Endothelial cell (in vitro differentiated cells): ENCODE data around the gene ZSWIM5. TPM values are rescaled to one million over a fixed set of nuclear protein-coding genes. Genes with fewer than 3 reads are reported as not detected.

ENCODE experiments used
- DNase-seq: peaks from one replicate; pipeline ENCODE4 v3.0.0; 2021; ENCODE audit warnings: low spot score
- H3K27ac Mint-ChIP-seq: one replicate; pipeline ENCODE4 v1.8.0; 2021; ENCODE audit warnings: mixed read lengths, inconsistent platforms; ENCODE audit not compliant: unreplicated experiment
- H3K27me3 Mint-ChIP-seq: one replicate; pipeline ENCODE4 v1.8.0; 2021; ENCODE audit warnings: mild to moderate bottlenecking, moderate library complexity, mixed read lengths, inconsistent platforms; ENCODE audit not compliant: unreplicated experiment
- H3K36me3 Mint-ChIP-seq: one replicate; pipeline ENCODE4 v1.8.0; 2021; ENCODE audit warnings: mild to moderate bottlenecking, low read depth, mixed read lengths, inconsistent platforms; ENCODE audit not compliant: unreplicated experiment
- H3K4me1 Mint-ChIP-seq: one replicate; pipeline ENCODE4 v1.8.0; 2021; ENCODE audit warnings: mild to moderate bottlenecking, mixed read lengths, inconsistent platforms; ENCODE audit not compliant: unreplicated experiment
- H3K4me3 Mint-ChIP-seq: one replicate; pipeline ENCODE4 v1.8.0; 2021; ENCODE audit warnings: mild to moderate bottlenecking, mixed read lengths, inconsistent platforms; ENCODE audit not compliant: unreplicated experiment
- H3K9me3 Mint-ChIP-seq: one replicate; pipeline ENCODE4 v1.8.0; 2021; ENCODE audit warnings: mixed read lengths, inconsistent platforms; ENCODE audit not compliant: unreplicated experiment
- CTCF ChIP-seq: fragments of 200-600 bp; sonication (generic); IDR thresholded peaks from one replicate; pipeline ENCODE4 v1.5.0; 2021; ENCODE audit warnings: antibody characterized with exemption; ENCODE audit not compliant: unreplicated experiment
- total RNA-seq: library from RNA; stranded (reverse); fragmentation: NEBNext Ultra II Directional; extraction: Animal tissue kit (Norgen Biotek cat#: 25700); gene quantifications from one replicate; pipeline ENCODE4 v1.2.1, GENCODE V29; 2021; ENCODE audit not compliant: unreplicated experiment

ZSWIM5 gene
- total RNA-seq, 1 donor from 2014 or later, result 6.6 TPM

- DNase-seq, result no peak
- Mint-ChIP-seq H3K4me1 (no peaks in the 10 kb centered on the region), H3K27me3 (no peaks in the 10 kb centered on the region), H3K4me3 (no peak overlapping the region), H3K9me3 (peaks cover 14% of the 10 kb centered on the region), H3K36me3 (peaks cover 11% of the 10 kb centered on the region), H3K27ac (no peak overlapping the region)
- TF ChIP-seq CTCF, result no peak
Measured at GRCh38 chr1:45244660-45245059, 38.3 kb upstream of the ZSWIM5 start.

GRCh38 chr1:45243476-45244343 lies 37.3 kb upstream of the ZSWIM5 start:
- no peak for TF ChIP-seq CTCF
- no peaks in the 10 kb centered on the region for H3K4me1 Mint-ChIP-seq
- peaks cover 11% of the 10 kb centered on the region for H3K36me3 Mint-ChIP-seq
- H3K27me3 Mint-ChIP-seq, result no peaks in the 10 kb centered on the region
- peaks cover 14% of the 10 kb centered on the region for H3K9me3 Mint-ChIP-seq
- DNase-seq, result no peak
- no peak overlapping the region for H3K27ac Mint-ChIP-seq
- H3K4me3 Mint-ChIP-seq, result no peak overlapping the region

- no peak for TF ChIP-seq CTCF
- H3K9me3 Mint-ChIP-seq, result peaks cover 19% of the 10 kb centered on the region
- H3K4me1 Mint-ChIP-seq, result no peaks in the 10 kb centered on the region
- H3K36me3 Mint-ChIP-seq, result peaks cover 24% of the 10 kb centered on the region
- DNase-seq, result no peak
- no peak overlapping the region for H3K27ac Mint-ChIP-seq
- H3K4me3 Mint-ChIP-seq, result no peak overlapping the region
- H3K27me3 Mint-ChIP-seq, result no peaks in the 10 kb centered on the region
Measured at GRCh38 chr1:45238846-45239245, 32.4 kb upstream of the ZSWIM5 start.

- no peak for TF ChIP-seq CTCF
- no peak for DNase-seq
- H3K36me3 Mint-ChIP-seq, result peaks cover 18% of the 10 kb centered on the region
Measured at GRCh38 chr1:45236136-45236535, 29.7 kb upstream of the ZSWIM5 start.

GRCh38 chr1:45230537-45230936 lies 24.1 kb upstream of the ZSWIM5 start:
- Mint-ChIP-seq H3K4me3 (no peak overlapping the region), H3K9me3 (peaks cover 5% of the 10 kb centered on the region), H3K4me1 (peaks cover 8% of the 10 kb centered on the region), H3K36me3 (peaks cover 4% of the 10 kb centered on the region), H3K27me3 (peaks cover 2% of the 10 kb centered on the region), H3K27ac (no peak overlapping the region)
- DNase-seq, result no peak
- TF ChIP-seq CTCF, result no peak

More at GRCh38 chr1:45236136-45236535, 29.7 kb upstream of the ZSWIM5 start:
- H3K4me1 Mint-ChIP-seq, result no peaks in the 10 kb centered on the region
- no peak overlapping the region for H3K27ac Mint-ChIP-seq
- peaks cover 13% of the 10 kb centered on the region for H3K9me3 Mint-ChIP-seq
- H3K27me3 Mint-ChIP-seq, result no peaks in the 10 kb centered on the region
- no peak overlapping the region for H3K4me3 Mint-ChIP-seq
